GM18517 (cell line): ENCODE measurements around the gene ITM2C.

ENCODE experiments used
- ATAC-seq: cut with Tn5 transposase; IDR thresholded peaks from one replicate; pipeline ENCODE4 v1.9.1; 2021; ENCODE audit warnings: mild to moderate bottlenecking, moderate library complexity; ENCODE audit not compliant: unreplicated experiment

The ITM2C gene

GRCh38 chr2:230864605-230865306 lies at the start of gene ITM2C:
Gene ITM2C (plus strand): TSS chr2:230864942. CDS start chr2:230865026, 84 bp downstream.
- peak; percentile 71 for ATAC-seq

- ATAC-seq: no peak
Measured at GRCh38 chr2:230815088-230815487, 49.7 kb upstream of the ITM2C start.

GRCh38 chr2:230816735-230817134 lies 48.0 kb upstream of the ITM2C start:
- no peak for ATAC-seq

GRCh38 chr2:230819433-230819832 lies 45.3 kb upstream of the ITM2C start:
- ATAC-seq: no peak

GRCh38 chr2:230821261-230821990 lies 43.3 kb upstream of the ITM2C start:
- ATAC-seq: no peak

- ATAC-seq: no peak
Measured at GRCh38 chr2:230821991-230822520, 42.7 kb upstream of the ITM2C start.

GRCh38 chr2:230823264-230823964 lies 41.3 kb upstream of the ITM2C start:
- no peak for ATAC-seq

GRCh38 chr2:230824406-230824978 lies 40.2 kb upstream of the ITM2C start:
- ATAC-seq: no peak

GRCh38 chr2:230825354-230825753 lies 39.4 kb upstream of the ITM2C start:
- no peak for ATAC-seq

- ATAC-seq: no peak
Measured at GRCh38 chr2:230827774-230828271, 36.9 kb upstream of the ITM2C start.

- no peak for ATAC-seq
Measured at GRCh38 chr2:230828272-230828961, 36.3 kb upstream of the ITM2C start.

GRCh38 chr2:230829293-230829692 lies 35.4 kb upstream of the ITM2C start:
- no peak for ATAC-seq

- ATAC-seq: no peak
Measured at GRCh38 chr2:230829959-230830358, 34.8 kb upstream of the ITM2C start.

- no peak for ATAC-seq
Measured at GRCh38 chr2:230830428-230830827, 34.3 kb upstream of the ITM2C start.

GRCh38 chr2:230840301-230840700 lies 24.4 kb upstream of the ITM2C start:
- ATAC-seq: no peak

- ATAC-seq: no peak
Measured at GRCh38 chr2:230842473-230842872, 22.3 kb upstream of the ITM2C start.

- no peak for ATAC-seq
Measured at GRCh38 chr2:230843132-230843531, 21.6 kb upstream of the ITM2C start.

GRCh38 chr2:230846360-230846759 lies 18.4 kb upstream of the ITM2C start:
- no peak for ATAC-seq

GRCh38 chr2:230847883-230848388 lies 16.8 kb upstream of the ITM2C start:
- peak; percentile 90 for ATAC-seq
